BE2C (cell line): Measurements from ENCODE around the gene ITCH.
"Not testable (repeated sequence)": the region's sequence is repeated elsewhere in the genome, so short reads cannot be mapped to it uniquely, and the experiment has no call there.

ENCODE experiments used
- DNase-seq: peaks from one replicate; pipeline ENCODE4 v3.0.0-alpha.2; 2020
- H3K27me3 ChIP-seq: fragments of 250-450 bp; sonication (Bioruptor Pico); 2 replicates; pipeline ENCODE4 v1.5.1; 2020; ENCODE audit warnings: mild to moderate bottlenecking
- H3K36me3 ChIP-seq: fragments of 250-450 bp; sonication (Bioruptor Pico); 2 replicates; pipeline ENCODE4 v1.5.1; 2020; ENCODE audit warnings: mild to moderate bottlenecking
- H3K4me1 ChIP-seq: fragments of 250-450 bp; sonication (Bioruptor Pico); 2 replicates; pipeline ENCODE4 v1.5.1; 2020
- H3K4me3 ChIP-seq: 2 replicates; pipeline ENCODE4 v1.5.1; 2011; ENCODE audit warnings: low read depth, low read length
- H3K9me3 ChIP-seq: fragments of 250-450 bp; sonication (Bioruptor Pico); 2 replicates; pipeline ENCODE4 v1.5.1; 2020
- CTCF ChIP-seq: IDR thresholded peaks from 2 replicates; pipeline ENCODE4 v1.5.1; 2012; ENCODE audit warnings: mild to moderate bottlenecking, low read depth, low read length

Gene ITCH

GRCh38 chr20:34322267-34323105 is 40.6 kb upstream of the ITCH start:
- no peak for DNase-seq
- Histone ChIP-seq H3K4me1 (no peaks in the 10 kb centered on the region), H3K27me3 (no peaks in the 10 kb centered on the region), H3K9me3 (no peaks in the 10 kb centered on the region), H3K36me3 (no peaks in the 10 kb centered on the region), H3K4me3 (no peak overlapping the region)
- no peak for TF ChIP-seq CTCF

- no peak for TF ChIP-seq CTCF
- Histone ChIP-seq H3K36me3 (no peaks in the 10 kb centered on the region), H3K4me3 (no peak overlapping the region), H3K27me3 (no peaks in the 10 kb centered on the region), H3K4me1 (no peaks in the 10 kb centered on the region), H3K9me3 (no peaks in the 10 kb centered on the region)
- DNase-seq, result no peak
These were observed 38.5 kb upstream of the ITCH start for GRCh38 chr20:34324541-34324940.

GRCh38 chr20:34328207-34328606 is 34.9 kb upstream of the ITCH start:
- not testable (repeated sequence) for H3K36me3 ChIP-seq, DNase-seq, H3K4me1 ChIP-seq

GRCh38 chr20:34328928-34329677 is 34.0 kb upstream of the ITCH start:
- no peak for TF ChIP-seq CTCF
- Histone ChIP-seq H3K4me1 (no peaks in the 10 kb centered on the region), H3K36me3 (no peaks in the 10 kb centered on the region), H3K9me3 (no peaks in the 10 kb centered on the region), H3K27me3 (no peaks in the 10 kb centered on the region), H3K4me3 (no peak overlapping the region)
- DNase-seq, result no peak

More at GRCh38 chr20:34328207-34328606, 34.9 kb upstream of the ITCH start:
- not testable (repeated sequence) for H3K9me3 ChIP-seq, H3K4me3 ChIP-seq, H3K27me3 ChIP-seq

GRCh38 chr20:34330861-34331544 is 32.1 kb upstream of the ITCH start:
- H3K9me3 ChIP-seq, DNase-seq, H3K4me1 ChIP-seq, H3K4me3 ChIP-seq, H3K27me3 ChIP-seq, H3K36me3 ChIP-seq: not testable (repeated sequence)

GRCh38 chr20:34331838-34332237 is 31.2 kb upstream of the ITCH start:
- no peak for DNase-seq

More at GRCh38 chr20:34331838-34332237, 31.2 kb upstream of the ITCH start:
- TF ChIP-seq CTCF, result no peak
- H3K27me3 ChIP-seq, result no peaks in the 10 kb centered on the region
- H3K36me3 ChIP-seq, result no peaks in the 10 kb centered on the region
- H3K4me1 ChIP-seq, result no peaks in the 10 kb centered on the region
- no peaks in the 10 kb centered on the region for H3K9me3 ChIP-seq
- no peak overlapping the region for H3K4me3 ChIP-seq
